ENCODE measurements around the gene NCAPH2.

DNA sequence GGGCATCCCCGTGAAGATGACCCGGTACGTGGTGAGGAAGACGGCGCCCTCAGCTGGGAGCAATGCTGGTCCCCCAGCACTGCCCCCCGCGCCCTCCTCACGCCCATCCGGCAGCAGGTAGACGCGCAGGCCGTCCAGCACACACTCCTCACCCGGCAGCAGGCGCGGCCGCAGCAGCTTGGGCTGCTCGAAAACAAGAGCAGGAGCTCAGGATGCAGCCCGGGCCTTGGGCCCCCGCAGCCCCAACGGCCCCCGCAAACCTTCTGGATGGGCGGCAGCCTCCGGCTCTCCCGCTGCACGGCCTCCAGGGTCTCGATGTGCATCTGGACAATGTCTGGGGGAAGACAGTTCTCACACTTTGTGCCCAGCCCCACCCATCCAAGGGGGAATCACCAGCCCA lies 46.5 kb upstream of the NCAPH2 start:
- TF ChIP-seq, protein P1, sequence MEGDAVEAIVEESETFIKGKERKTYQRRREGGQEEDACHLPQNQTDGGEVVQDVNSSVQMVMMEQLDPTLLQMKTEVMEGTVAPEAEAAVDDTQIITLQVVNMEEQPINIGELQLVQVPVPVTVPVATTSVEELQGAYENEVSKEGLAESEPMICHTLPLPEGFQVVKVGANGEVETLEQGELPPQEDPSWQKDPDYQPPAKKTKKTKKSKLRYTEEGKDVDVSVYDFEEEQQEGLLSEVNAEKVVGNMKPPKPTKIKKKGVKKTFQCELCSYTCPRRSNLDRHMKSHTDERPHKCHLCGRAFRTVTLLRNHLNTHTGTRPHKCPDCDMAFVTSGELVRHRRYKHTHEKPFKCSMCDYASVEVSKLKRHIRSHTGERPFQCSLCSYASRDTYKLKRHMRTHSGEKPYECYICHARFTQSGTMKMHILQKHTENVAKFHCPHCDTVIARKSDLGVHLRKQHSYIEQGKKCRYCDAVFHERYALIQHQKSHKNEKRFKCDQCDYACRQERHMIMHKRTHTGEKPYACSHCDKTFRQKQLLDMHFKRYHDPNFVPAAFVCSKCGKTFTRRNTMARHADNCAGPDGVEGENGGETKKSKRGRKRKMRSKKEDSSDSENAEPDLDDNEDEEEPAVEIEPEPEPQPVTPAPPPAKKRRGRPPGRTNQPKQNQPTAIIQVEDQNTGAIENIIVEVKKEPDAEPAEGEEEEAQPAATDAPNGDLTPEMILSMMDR (IDR thresholded peaks at IDR 0.05) = no peak
- TF ChIP-seq POLR2A (IDR thresholded peaks at IDR 0.05) = no peak

All from uterus (tissue), 2 donors.